Measurements from ENCODE around the gene TMEM121. TPM values are rescaled to one million over a fixed set of nuclear protein-coding genes. Genes with fewer than 3 reads are reported as not detected.
A peak's percentile ranks its signal among the peaks of the same experiment; 100 is the strongest.
"Not testable (repeated sequence)": the region's sequence is repeated elsewhere in the genome, so short reads cannot be mapped to it uniquely, and the experiment has no call there.

TMEM121 gene
- total RNA-seq, 2 experiments from 2014 or later = 0.21 to 0.25 TPM

GRCh38 chr14:105573841-105574240, 47.5 kb downstream of the TMEM121 start:
- Histone ChIP-seq H3K79me2 (ENCODE audit: insufficient read depth, low read depth, low read length) (peaks cover 29% of the 10 kb centered on the region; the same call in 1 of the 2 replicates), H3K4me1 (ENCODE audit: insufficient read depth, low read length, poor library complexity, severe bottlenecking) (peaks cover 89% of the 10 kb centered on the region), H3K4me2 (ENCODE audit: low read length) (0 out of 2 replicates have a peak overlapping the region, but pooled peaks have one; percentile 16), H3K27ac (ENCODE audit: low read depth, low read length, poor library complexity, severe bottlenecking) (peak overlapping the region; percentile 88)
- H4K20me1 ChIP-seq (ENCODE audit: insufficient read depth, low read length); H3K4me3 ChIP-seq (ENCODE audit: low read depth, low read length, poor library complexity, severe bottlenecking); H3K36me3 ChIP-seq (ENCODE audit: insufficient read depth, low read length); H3K9me2 ChIP-seq (ENCODE audit: insufficient read depth, low read length); CTCF ChIA-PET (ENCODE audit: unreplicated experiment); H3K9me3 ChIP-seq (ENCODE audit: low read length); BruUV-seq (replicated peaks); H2AFZ ChIP-seq (ENCODE audit: low read length); intact Hi-C loops (cut with micrococcal nuclease; ENCODE audit: unreplicated experiment); POLR2A ChIA-PET: not testable (repeated sequence)
- peak; percentile 17 for DNase-seq (ENCODE audit: low spot score)

- DNase-seq (ENCODE audit: low spot score); CTCF ChIA-PET (ENCODE audit: unreplicated experiment); H3K36me3 ChIP-seq (ENCODE audit: insufficient read depth, low read length); H3K9me2 ChIP-seq (ENCODE audit: insufficient read depth, low read length); BruUV-seq (replicated peaks); H3K4me3 ChIP-seq (ENCODE audit: low read depth, low read length, poor library complexity, severe bottlenecking); H2AFZ ChIP-seq (ENCODE audit: low read length); H4K20me1 ChIP-seq (ENCODE audit: insufficient read depth, low read length); H3K9me3 ChIP-seq (ENCODE audit: low read length); POLR2A ChIA-PET; H3K4me2 ChIP-seq (ENCODE audit: low read length); intact Hi-C loops (cut with micrococcal nuclease; ENCODE audit: unreplicated experiment): not testable (repeated sequence)
- H3K79me2 ChIP-seq (ENCODE audit: insufficient read depth, low read depth, low read length) = peaks cover 24% of the 10 kb centered on the region; the same call in 1 of the 2 replicates
- H3K4me1 ChIP-seq (ENCODE audit: insufficient read depth, low read length, poor library complexity, severe bottlenecking) = peaks cover 83% of the 10 kb centered on the region
- peak overlapping the region; percentile 88 for H3K27ac ChIP-seq (ENCODE audit: low read depth, low read length, poor library complexity, severe bottlenecking)
Measured at GRCh38 chr14:105574411-105574810, 48.0 kb downstream of the TMEM121 start.

GRCh38 chr14:105575016-105575700, 48.8 kb downstream of the TMEM121 start:
- POLR2A ChIA-PET; H2AFZ ChIP-seq (ENCODE audit: low read length); H3K4me3 ChIP-seq (ENCODE audit: low read depth, low read length, poor library complexity, severe bottlenecking); CTCF ChIA-PET (ENCODE audit: unreplicated experiment); H3K9me2 ChIP-seq (ENCODE audit: insufficient read depth, low read length); H3K36me3 ChIP-seq (ENCODE audit: insufficient read depth, low read length); H3K9me3 ChIP-seq (ENCODE audit: low read length); BruUV-seq (replicated peaks); H3K4me2 ChIP-seq (ENCODE audit: low read length); H4K20me1 ChIP-seq (ENCODE audit: insufficient read depth, low read length); intact Hi-C loops (cut with micrococcal nuclease; ENCODE audit: unreplicated experiment): not testable (repeated sequence)
- H3K4me1 ChIP-seq (ENCODE audit: insufficient read depth, low read length, poor library complexity, severe bottlenecking) = peaks cover 78% of the 10 kb centered on the region
- H3K79me2 ChIP-seq (ENCODE audit: insufficient read depth, low read depth, low read length) = peaks cover 17% of the 10 kb centered on the region; the same call in 1 of the 2 replicates
- peak overlapping the region; percentile 90 for H3K27ac ChIP-seq (ENCODE audit: low read depth, low read length, poor library complexity, severe bottlenecking)
- peak; percentile 42 for DNase-seq (ENCODE audit: low spot score)

GRCh38 chr14:105576525-105577088, 50.2 kb downstream of the TMEM121 start:
- H3K79me2 ChIP-seq (ENCODE audit: insufficient read depth, low read depth, low read length) = peaks cover 10% of the 10 kb centered on the region; the same call in 1 of the 2 replicates
- peaks cover 76% of the 10 kb centered on the region for H3K4me1 ChIP-seq (ENCODE audit: insufficient read depth, low read length, poor library complexity, severe bottlenecking)
- DNase-seq (ENCODE audit: low spot score) = peak; percentile 27
- no peak overlapping the region for H3K4me3 ChIP-seq (ENCODE audit: low read depth, low read length, poor library complexity, severe bottlenecking)
- ChIA-PET POLR2A (interaction anchor here (0.9 kb wide), 2 partner anchors 241 to 609 kb away, joined by 3 read pairs; no protein-coding TSS in a partner anchor), CTCF (ENCODE audit: unreplicated experiment) (no interaction called here)
- H3K9me2 ChIP-seq (ENCODE audit: insufficient read depth, low read length) = no peaks in the 10 kb centered on the region
- intact Hi-C loops (cut with micrococcal nuclease; ENCODE audit: unreplicated experiment) = no loop called here
- H4K20me1 ChIP-seq (ENCODE audit: insufficient read depth, low read length) = no peaks in the 10 kb centered on the region
- H3K36me3 ChIP-seq (ENCODE audit: insufficient read depth, low read length) = no peaks in the 10 kb centered on the region
- H2AFZ ChIP-seq (ENCODE audit: low read length) = no peak overlapping the region
- H3K4me2 ChIP-seq (ENCODE audit: low read length) = peak overlapping the region; percentile 35
- H3K9me3 ChIP-seq (ENCODE audit: low read length) = no peaks in the 10 kb centered on the region
- no TSS peak for BruUV-seq (replicated peaks)
- TF ChIP-seq EZH2phosphoT487 (IDR thresholded peaks at IDR 0.05; ENCODE audit: borderline replicate concordance, low read depth, low read length) = no peak
- peak overlapping the region; percentile 90 for H3K27ac ChIP-seq (ENCODE audit: low read depth, low read length, poor library complexity, severe bottlenecking)
